ENCODE results near the gene HOXA1. TPM values are rescaled to one million over a fixed set of nuclear protein-coding genes. Genes with fewer than 3 reads are reported as not detected.

Gene HOXA1
- total RNA-seq, 1 experiment from 2014 or later = 4.4 TPM

DNA sequence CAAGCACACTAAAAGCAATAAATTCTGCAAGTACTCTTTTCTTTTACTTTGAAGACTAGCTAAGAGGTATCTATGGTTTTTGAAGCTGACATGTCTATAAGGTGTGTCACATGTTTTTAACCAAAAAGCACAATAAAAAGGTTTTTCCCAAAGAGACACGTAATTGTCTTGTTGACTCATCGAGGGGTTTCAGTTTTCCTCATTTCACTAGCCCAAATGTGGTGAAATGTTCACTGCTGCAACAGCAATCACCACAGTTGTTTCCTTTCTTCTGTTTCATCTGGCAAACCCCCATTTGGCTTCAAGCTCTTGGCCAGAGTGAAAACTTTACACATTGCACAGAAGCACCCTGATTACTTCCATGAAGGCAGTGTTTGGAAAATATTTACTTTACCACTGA lies 38.6 kb upstream of the HOXA1 start:
- H3K79me2 ChIP-seq (ENCODE audit: low read length) = peaks cover 21% of the 10 kb centered on the region; the same call in 1 of the 2 replicates
- no peak for DNase-seq
- H3K4me2 ChIP-seq (ENCODE audit: low read depth, low read length, poor library complexity, severe bottlenecking) = no peak overlapping the region
- peaks cover 10% of the 10 kb centered on the region; the same call in 1 of the 2 replicates for H3K36me3 ChIP-seq (ENCODE audit: insufficient read depth, low read length)
- no peaks in the 10 kb centered on the region for H3K27me3 ChIP-seq (ENCODE audit: low read length)
- H3K4me1 ChIP-seq (ENCODE audit: low read length) = no peaks in the 10 kb centered on the region
- no peaks in the 10 kb centered on the region for H4K20me1 ChIP-seq (ENCODE audit: insufficient read depth, low read depth, low read length)
- no peak overlapping the region for H3K27ac ChIP-seq (ENCODE audit: low read length)
- H3K4me3 ChIP-seq (ENCODE audit: low read length) = no peak overlapping the region
- no peak overlapping the region for H2AFZ ChIP-seq (ENCODE audit: low read length)
- no peak overlapping the region for H3K9ac ChIP-seq (ENCODE audit: low read length)
- no peaks in the 10 kb centered on the region for H3K9me3 ChIP-seq (ENCODE audit: low read length)
- H3K9me2 ChIP-seq (replicated peaks; ENCODE audit: insufficient read depth, low read length) = no peaks in the 10 kb centered on the region

DNA sequence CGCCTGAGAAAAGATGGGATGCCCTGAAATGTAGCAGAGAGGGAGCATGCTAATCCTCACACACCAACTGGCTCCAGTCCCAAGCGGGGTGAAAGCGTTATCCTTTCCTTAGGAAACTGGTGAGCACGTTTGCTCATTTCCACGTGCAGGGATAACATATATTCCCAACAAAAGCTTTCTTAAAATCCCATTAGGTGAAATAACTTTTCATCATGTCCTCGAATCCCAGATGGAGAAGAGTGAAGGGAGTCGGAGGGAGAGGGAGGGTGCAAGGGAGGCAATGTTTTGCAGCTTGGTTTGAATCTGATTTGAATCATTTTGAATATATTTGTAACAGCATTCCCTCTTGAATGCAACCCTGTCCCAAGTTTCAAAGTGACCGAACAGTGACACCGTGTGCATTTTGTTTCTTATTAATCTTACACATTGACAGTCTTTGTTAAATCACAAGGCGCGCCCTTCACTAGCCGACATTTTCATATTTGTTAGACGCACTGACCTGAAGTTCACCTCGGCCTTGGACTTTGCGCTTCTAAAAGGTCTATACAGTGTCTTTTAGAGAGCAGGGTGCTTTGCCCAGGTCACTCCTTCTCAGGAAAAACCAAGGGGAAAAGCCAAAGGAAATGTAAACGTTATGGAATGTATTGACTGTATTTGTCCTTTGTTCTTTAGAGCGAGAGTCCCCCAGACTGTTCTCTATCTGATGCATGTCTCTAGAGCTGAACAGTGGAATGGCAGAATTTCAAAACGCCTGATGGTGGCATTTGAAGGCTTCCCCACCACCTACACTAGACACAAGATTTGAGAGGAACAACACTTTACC lies 37.8 kb upstream of the HOXA1 start:
- Histone ChIP-seq H3K4me2 (ENCODE audit: low read depth, low read length, poor library complexity, severe bottlenecking) (no peak overlapping the region), H2AFZ (ENCODE audit: low read length) (no peak overlapping the region), H3K27ac (ENCODE audit: low read length) (no peak overlapping the region), H3K4me3 (ENCODE audit: low read length) (no peak overlapping the region), H3K9me3 (ENCODE audit: low read length) (no peaks in the 10 kb centered on the region), H3K4me1 (ENCODE audit: low read length) (no peaks in the 10 kb centered on the region), H3K9me2 (replicated peaks; ENCODE audit: insufficient read depth, low read length) (no peaks in the 10 kb centered on the region), H4K20me1 (ENCODE audit: insufficient read depth, low read depth, low read length) (no peaks in the 10 kb centered on the region), H3K9ac (ENCODE audit: low read length) (no peak overlapping the region), H3K79me2 (ENCODE audit: low read length) (peaks cover 21% of the 10 kb centered on the region; the same call in 1 of the 2 replicates), H3K36me3 (ENCODE audit: insufficient read depth, low read length) (peaks cover 10% of the 10 kb centered on the region; the same call in 1 of the 2 replicates), H3K27me3 (ENCODE audit: low read length) (no peaks in the 10 kb centered on the region)
- DNase-seq = no peak

DNA sequence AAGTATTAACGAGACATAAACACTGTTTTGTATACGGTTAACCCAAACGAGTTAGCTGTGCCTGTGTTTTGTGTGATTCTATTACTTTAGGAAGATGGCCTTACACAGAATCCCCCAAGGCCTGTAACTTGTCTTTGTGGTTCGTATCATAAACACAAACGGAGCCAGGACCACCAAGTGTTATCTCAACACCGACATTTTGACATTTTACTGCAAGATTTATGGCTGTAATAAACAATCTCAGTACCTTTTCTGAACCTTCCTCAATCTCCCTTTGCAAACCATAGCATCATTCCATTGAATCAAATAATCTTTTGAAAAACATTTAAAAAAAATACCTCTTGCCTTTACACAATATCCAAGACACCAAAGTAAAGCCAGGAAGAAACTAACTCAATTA lies 37.2 kb upstream of the HOXA1 start:
- Histone ChIP-seq H3K4me3 (ENCODE audit: low read length) (no peak overlapping the region), H3K4me1 (ENCODE audit: low read length) (peaks cover 3% of the 10 kb centered on the region), H4K20me1 (ENCODE audit: insufficient read depth, low read depth, low read length) (no peaks in the 10 kb centered on the region), H3K4me2 (ENCODE audit: low read depth, low read length, poor library complexity, severe bottlenecking) (no peak overlapping the region), H3K9me2 (replicated peaks; ENCODE audit: insufficient read depth, low read length) (no peaks in the 10 kb centered on the region), H3K27ac (ENCODE audit: low read length) (no peak overlapping the region), H2AFZ (ENCODE audit: low read length) (no peak overlapping the region), H3K79me2 (ENCODE audit: low read length) (peaks cover 21% of the 10 kb centered on the region; the same call in 1 of the 2 replicates), H3K9ac (ENCODE audit: low read length) (no peak overlapping the region), H3K36me3 (ENCODE audit: insufficient read depth, low read length) (peaks cover 4% of the 10 kb centered on the region; the same call in 1 of the 2 replicates), H3K9me3 (ENCODE audit: low read length) (no peaks in the 10 kb centered on the region), H3K27me3 (ENCODE audit: low read length) (no peaks in the 10 kb centered on the region)
- DNase-seq = no peak

DNA sequence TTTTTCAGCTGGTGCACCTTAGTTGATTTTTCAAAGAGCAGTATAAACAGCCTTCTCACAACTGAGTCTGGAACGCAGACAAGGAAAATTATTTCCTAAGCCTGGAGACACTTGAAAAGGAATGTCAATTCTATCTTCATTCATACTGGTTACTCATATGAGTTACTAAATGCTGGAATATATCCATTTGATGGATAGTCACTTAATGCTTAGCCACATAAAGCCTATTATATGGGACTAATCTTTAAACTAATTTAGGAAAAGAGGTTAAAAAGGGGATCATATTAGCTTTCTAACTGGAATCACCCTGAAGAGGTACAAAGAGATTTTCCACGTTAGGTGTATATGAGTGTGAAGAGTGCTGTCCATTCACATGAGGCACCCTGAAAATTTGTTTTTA lies 36.4 kb upstream of the HOXA1 start:
- Histone ChIP-seq H3K9me3 (ENCODE audit: low read length) (no peaks in the 10 kb centered on the region), H3K4me3 (ENCODE audit: low read length) (no peak overlapping the region), H3K4me1 (ENCODE audit: low read length) (peaks cover 9% of the 10 kb centered on the region), H2AFZ (ENCODE audit: low read length) (no peak overlapping the region), H3K4me2 (ENCODE audit: low read depth, low read length, poor library complexity, severe bottlenecking) (no peak overlapping the region), H3K27ac (ENCODE audit: low read length) (no peak overlapping the region), H3K36me3 (ENCODE audit: insufficient read depth, low read length) (no peaks in the 10 kb centered on the region), H3K79me2 (ENCODE audit: low read length) (peaks cover 19% of the 10 kb centered on the region; the same call in 1 of the 2 replicates), H4K20me1 (ENCODE audit: insufficient read depth, low read depth, low read length) (no peaks in the 10 kb centered on the region), H3K9me2 (replicated peaks; ENCODE audit: insufficient read depth, low read length) (no peaks in the 10 kb centered on the region), H3K27me3 (ENCODE audit: low read length) (no peaks in the 10 kb centered on the region), H3K9ac (ENCODE audit: low read length) (no peak overlapping the region)
- no peak for DNase-seq

DNA sequence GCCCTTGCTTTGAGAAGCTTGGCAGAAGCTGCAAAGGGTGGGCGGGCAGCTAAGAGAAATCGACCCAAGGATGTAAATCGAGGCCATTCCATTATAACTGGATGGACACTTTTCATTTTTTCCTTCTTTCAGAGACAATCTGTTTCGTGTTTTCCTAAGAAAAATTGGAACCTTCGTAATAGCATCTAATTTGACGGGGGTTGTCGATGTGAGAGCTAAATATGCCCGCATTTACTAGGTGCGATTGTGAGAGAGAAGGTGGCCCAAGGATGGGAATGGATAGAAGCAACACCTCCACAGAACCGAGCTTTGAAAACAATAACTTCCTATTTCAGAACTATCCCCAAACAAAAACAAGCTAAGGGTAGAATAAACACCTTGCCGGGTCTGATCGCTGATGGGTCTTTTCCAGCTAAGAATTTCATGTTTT lies 35.6 kb upstream of the HOXA1 start:
- H3K27ac ChIP-seq (ENCODE audit: low read length) = no peak overlapping the region

DNA sequence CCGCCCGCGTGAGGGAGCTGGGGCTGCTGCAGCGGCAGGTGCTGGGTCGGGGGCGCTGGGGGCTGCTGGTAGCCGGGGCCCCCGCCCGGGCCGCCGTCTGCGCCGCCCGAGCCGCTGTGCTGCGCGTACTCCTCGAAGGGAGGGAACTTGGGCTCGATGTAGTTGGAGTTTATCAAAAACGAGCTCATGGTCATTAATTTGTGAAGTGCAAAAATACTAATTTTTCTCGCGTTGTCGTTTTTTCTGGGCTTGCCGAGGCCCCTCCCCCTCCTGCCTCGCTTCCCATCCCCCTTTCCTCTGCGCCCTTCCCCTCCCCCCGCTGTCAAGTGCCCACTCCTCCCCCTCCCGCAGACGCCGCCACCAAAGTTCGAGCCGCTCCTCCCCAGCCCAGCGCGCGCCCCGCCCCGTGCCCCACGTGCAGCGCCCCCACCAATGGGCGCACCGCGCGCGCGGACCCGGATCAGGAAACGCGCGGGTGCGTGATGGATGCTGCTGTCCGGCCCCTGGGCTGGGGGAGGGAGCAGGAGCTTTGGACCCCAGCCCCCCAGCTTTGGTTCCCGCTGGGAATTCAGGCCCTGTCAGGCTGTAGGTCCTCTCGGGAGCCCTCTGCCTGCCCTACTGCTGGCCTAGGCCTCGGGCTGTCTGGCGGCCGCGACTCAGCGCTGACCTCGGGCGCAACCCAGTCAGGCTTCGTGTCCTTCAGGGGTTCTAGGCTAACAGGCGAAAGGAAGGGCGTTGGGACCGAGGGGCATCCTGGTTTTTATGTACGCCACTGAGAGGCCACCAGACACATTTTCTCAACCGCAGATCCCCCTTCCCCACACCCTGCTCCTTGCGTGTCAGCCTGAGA lies 35.0 kb upstream of the HOXA1 start, which contains the start of gene HOXA4:
Gene HOXA4, minus strand, starts transcription at position 218 of the 850 bp plus-strand sequence. Its CDS starts 24 bp downstream, at position 194.
- no peaks in the 10 kb centered on the region for H3K36me3 ChIP-seq (ENCODE audit: insufficient read depth, low read length)
- no peaks in the 10 kb centered on the region for H3K9me3 ChIP-seq (ENCODE audit: low read length)
- H3K9ac ChIP-seq (ENCODE audit: low read length) = no peak within 1 kb of the TSS
- no peak within 1 kb of the TSS for H3K4me3 ChIP-seq (ENCODE audit: low read length)
- no peak within 1 kb of the TSS for H3K4me2 ChIP-seq (ENCODE audit: low read depth, low read length, poor library complexity, severe bottlenecking)
- peaks cover 19% of the 10 kb centered on the region; the same call in 1 of the 2 replicates for H3K79me2 ChIP-seq (ENCODE audit: low read length)
- no peaks in the 10 kb centered on the region for H3K27me3 ChIP-seq (ENCODE audit: low read length)
- no peaks in the 10 kb centered on the region for H3K9me2 ChIP-seq (replicated peaks; ENCODE audit: insufficient read depth, low read length)
- H2AFZ ChIP-seq (ENCODE audit: low read length) = no peak within 1 kb of the TSS
- no peak for DNase-seq
- peaks cover 9% of the 10 kb centered on the region for H3K4me1 ChIP-seq (ENCODE audit: low read length)
- H3K27ac ChIP-seq (ENCODE audit: low read length) = no peak within 1 kb of the TSS
- H4K20me1 ChIP-seq (ENCODE audit: insufficient read depth, low read depth, low read length) = no peaks in the 10 kb centered on the region

More for the DNA sequence above, 35.6 kb upstream of the HOXA1 start:
- Histone ChIP-seq H3K9me3 (ENCODE audit: low read length) (no peaks in the 10 kb centered on the region), H3K27me3 (ENCODE audit: low read length) (no peaks in the 10 kb centered on the region), H3K79me2 (ENCODE audit: low read length) (peaks cover 19% of the 10 kb centered on the region; the same call in 1 of the 2 replicates), H3K4me1 (ENCODE audit: low read length) (peaks cover 9% of the 10 kb centered on the region), H4K20me1 (ENCODE audit: insufficient read depth, low read depth, low read length) (no peaks in the 10 kb centered on the region), H3K4me3 (ENCODE audit: low read length) (no peak overlapping the region), H3K9ac (ENCODE audit: low read length) (no peak overlapping the region), H3K4me2 (ENCODE audit: low read depth, low read length, poor library complexity, severe bottlenecking) (no peak overlapping the region), H3K36me3 (ENCODE audit: insufficient read depth, low read length) (no peaks in the 10 kb centered on the region), H3K9me2 (replicated peaks; ENCODE audit: insufficient read depth, low read length) (no peaks in the 10 kb centered on the region), H2AFZ (ENCODE audit: low read length) (no peak overlapping the region)
- DNase-seq = no peak

DNA sequence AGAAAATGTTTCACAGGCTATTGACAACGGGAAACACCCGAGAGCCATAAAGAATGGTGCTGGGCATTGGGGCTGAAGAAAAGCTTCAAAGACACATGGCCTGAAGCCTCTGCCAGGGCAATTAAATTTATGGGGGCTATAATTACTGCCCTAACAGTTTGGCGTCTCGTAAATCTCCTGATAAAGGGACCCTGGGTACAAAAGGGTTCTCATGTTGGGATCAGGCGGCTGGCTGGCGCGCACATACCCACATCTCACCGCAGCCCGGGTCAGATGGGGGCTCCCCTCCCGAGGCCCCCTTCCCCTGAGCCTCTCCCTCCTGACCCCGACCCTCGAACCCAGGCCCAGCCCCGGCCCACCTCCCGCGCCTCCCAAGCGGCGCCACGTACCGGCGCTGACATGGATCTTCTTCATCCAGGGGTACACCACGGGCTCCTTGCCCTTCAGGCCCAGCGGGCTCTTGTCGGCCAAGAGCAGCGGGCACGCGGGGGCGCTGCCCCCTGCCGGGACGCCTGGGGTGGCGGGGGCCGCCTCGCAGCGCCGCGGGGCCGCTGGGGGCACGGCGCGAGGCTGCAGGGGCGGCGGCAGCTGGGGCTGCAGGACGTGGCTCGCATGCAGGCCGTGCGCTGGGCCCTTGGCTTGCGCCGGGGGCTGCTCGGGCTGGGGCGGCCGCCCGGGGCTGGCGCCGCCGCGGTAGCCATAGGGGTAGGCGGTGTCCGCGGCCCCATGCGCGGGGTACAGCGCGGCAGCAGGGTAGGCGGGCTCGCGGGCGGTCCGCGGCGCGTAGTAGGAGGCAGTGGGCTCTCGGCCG lies 34.1 kb upstream of the HOXA1 start:
- Histone ChIP-seq H3K4me1 (ENCODE audit: low read length) (peaks cover 9% of the 10 kb centered on the region), H3K27me3 (ENCODE audit: low read length) (no peaks in the 10 kb centered on the region), H3K4me2 (ENCODE audit: low read depth, low read length, poor library complexity, severe bottlenecking) (no peak overlapping the region), H3K79me2 (ENCODE audit: low read length) (peaks cover 18% of the 10 kb centered on the region; the same call in 1 of the 2 replicates), H2AFZ (ENCODE audit: low read length) (no peak overlapping the region), H3K4me3 (ENCODE audit: low read length) (no peak overlapping the region), H3K9me3 (ENCODE audit: low read length) (no peaks in the 10 kb centered on the region), H4K20me1 (ENCODE audit: insufficient read depth, low read depth, low read length) (no peaks in the 10 kb centered on the region), H3K9ac (ENCODE audit: low read length) (no peak overlapping the region), H3K27ac (ENCODE audit: low read length) (no peak overlapping the region), H3K36me3 (ENCODE audit: insufficient read depth, low read length) (no peaks in the 10 kb centered on the region), H3K9me2 (replicated peaks; ENCODE audit: insufficient read depth, low read length) (no peaks in the 10 kb centered on the region)
- no peak for DNase-seq

Measured in Karpas-422 (cell line).